DMS53 treated with DMSO at 0.1 percent for 48 hours (cell line): ENCODE results near the gene BCAT1.

Experiments used
- DNase-seq: peaks from one replicate; lab custom pipeline; 2025; ENCODE audit not compliant: unreplicated experiment; lab: John Stamatoyannopoulos, UW

Gene BCAT1, protein sequence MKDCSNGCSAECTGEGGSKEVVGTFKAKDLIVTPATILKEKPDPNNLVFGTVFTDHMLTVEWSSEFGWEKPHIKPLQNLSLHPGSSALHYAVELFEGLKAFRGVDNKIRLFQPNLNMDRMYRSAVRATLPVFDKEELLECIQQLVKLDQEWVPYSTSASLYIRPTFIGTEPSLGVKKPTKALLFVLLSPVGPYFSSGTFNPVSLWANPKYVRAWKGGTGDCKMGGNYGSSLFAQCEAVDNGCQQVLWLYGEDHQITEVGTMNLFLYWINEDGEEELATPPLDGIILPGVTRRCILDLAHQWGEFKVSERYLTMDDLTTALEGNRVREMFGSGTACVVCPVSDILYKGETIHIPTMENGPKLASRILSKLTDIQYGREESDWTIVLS

DNA sequence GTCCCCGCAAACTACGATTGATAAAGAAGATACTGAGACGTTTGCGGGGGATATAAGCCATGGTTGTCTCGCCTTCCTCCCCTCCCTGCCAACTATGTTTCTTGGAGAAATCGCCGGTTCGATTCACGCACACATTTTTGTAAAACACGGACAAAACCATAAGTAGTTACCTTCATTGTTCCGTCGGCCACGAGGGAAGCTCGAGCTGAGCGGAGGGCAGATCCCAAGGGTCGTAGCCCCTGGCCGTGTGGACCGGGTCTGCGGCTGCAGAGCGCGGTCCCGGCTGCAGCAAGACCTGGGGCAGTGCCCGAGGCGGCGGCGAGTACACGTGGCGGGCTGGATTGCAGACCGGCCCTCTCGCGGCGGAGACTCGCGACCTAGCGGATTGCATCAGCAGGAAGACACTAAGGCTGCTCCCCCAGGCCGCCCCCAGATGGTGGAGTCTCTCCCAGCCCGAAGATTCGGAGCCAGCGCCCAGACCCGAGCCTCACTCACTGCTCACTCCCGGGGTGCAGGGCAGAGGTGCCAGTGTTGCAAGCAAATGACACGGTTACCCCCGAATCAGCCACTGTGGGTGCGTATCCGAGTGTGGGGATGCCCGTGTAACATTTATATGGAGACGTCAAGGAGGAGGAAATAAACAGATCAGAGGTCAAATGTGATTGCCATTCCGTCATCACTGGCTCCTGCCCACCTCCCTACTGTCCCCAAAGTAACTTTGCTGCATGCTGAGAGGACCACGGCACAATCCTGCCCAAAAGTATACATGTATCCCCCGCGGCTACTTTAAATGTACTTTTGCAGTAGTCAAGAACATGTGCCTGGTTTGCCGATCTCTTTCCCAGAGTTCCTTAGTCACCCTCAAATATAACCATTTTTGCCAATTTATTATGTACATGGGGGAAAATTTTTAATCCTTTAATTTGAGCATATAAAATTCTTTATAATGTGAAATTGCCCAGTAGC, at the start of gene BCAT1:
Gene BCAT1 (minus strand): TSS at position 345 of the 966 bp plus-strand sequence. CDS start 169 bp downstream, at position 176.
- peak; percentile 100 for DNase-seq

DNA sequence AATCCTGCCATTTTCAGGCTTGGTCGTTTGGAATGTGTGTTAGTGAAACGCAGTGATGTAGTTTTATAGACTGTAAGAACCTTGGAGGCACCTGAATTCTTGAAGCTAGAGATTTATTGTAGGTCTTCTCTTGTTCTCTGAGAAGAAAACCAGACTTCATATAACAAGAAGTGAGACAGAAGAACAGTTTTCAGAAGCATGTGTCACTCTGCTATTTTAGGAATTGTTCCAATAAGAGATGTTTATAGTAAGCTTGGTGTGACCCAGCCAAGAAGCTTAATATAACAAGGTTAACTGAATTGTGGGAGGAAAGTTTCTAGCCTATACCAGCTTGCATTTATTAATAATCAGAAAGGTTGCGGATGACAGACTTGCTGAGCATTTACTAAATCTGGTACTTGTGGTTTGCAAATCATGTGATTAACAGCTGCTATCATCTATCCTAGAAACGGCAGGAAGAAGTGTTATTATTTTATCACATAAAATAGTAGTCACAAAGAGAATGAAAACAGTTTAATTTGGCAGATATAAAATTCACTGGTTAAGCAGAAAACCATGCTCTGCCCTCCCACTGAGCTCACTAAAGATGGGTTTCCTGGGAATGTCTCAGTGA, 49.2 kb upstream of the BCAT1 start:
- no peak for DNase-seq

DNA sequence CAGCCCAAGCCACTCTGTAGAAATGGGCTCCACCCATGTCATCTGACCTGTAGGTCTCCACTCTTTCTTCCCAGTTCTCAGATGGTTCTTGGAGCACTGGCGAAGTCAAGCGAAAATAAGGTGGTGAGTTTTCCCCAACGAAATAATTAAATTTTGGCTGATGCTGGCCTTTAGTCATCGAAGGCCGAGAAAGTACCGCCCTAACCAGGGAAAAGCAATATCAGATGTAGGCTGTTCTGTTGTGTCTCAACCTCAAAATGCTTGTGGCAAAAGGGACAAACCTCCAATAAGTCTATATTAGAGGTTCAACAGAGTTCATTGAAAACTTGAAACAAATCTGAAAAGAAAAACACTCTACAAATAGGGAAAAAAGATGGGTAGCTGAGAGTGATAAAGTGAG, 48.6 kb upstream of the BCAT1 start:
- DNase-seq, result no peak

DNA sequence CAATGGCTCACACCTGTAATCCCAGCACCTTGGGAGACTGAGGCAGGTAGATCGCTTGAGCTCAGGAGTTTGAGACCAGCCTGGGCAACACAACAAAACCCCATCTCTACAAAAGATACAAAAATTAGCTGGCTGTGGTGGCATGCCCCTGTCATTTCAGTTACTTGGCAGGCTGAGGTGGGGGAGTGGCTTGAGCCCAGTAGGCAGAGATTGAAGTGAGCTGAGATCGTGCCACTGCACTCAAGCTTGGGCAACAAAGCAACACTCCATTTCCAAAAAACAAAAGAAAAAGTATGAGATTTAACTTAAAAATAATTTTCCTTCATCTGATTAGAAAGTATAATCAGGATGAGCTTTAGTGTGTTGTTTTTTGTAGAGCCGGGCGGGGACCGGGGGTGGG, 47.9 kb upstream of the BCAT1 start:
- DNase-seq, result no peak

DNA sequence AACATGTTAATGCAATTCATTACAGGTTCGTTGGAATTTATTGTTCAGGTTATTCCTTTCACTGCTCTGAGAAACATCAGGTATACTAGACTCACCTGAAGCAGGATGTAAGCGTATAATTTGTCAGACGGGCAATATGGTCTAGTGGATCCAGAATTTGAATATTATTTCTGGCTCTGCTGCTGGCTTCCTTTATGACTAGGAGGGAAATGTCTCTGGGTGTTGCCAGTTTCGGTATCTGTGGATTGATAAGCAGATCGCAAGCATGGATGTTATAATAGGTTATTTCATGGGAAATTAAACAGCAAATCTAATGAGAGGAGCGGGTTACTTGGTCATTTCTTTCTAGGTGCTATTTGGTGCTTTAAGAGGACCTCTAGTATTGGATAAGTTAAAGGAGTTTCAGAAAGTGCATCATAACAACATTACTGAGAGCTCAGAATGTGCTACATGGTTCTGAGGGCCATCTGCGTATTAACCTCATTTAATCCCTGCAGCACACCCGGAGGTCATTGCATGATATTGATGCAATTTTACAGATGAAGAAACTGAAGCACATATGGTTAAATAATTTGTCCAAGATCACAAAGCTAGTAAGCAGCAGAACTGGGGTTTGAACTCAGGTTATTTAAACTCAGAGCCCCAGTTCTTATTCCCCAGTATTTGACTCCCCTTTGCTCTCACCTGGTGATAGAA, 47.3 kb upstream of the BCAT1 start:
- no peak for DNase-seq

DNA sequence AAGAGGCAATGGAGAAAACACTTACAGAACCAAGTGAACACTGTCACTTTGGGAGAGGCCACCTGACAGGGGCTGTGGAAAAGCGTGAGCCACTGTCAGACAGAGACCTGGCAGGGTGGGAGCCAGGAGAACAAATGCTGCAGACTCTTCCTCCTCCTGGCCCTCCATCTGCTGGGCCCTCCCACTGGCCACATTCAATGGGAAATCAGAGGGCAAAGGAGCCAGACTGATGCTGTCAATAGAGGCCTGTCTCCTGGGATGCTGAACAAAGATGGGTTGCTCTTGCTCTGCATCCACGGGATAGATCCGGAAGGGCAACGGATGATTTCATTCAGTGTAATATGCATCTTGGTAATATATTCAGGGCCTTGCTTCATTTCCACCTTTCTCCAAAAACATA, 44.9 kb upstream of the BCAT1 start:
- DNase-seq, result no peak

DNA sequence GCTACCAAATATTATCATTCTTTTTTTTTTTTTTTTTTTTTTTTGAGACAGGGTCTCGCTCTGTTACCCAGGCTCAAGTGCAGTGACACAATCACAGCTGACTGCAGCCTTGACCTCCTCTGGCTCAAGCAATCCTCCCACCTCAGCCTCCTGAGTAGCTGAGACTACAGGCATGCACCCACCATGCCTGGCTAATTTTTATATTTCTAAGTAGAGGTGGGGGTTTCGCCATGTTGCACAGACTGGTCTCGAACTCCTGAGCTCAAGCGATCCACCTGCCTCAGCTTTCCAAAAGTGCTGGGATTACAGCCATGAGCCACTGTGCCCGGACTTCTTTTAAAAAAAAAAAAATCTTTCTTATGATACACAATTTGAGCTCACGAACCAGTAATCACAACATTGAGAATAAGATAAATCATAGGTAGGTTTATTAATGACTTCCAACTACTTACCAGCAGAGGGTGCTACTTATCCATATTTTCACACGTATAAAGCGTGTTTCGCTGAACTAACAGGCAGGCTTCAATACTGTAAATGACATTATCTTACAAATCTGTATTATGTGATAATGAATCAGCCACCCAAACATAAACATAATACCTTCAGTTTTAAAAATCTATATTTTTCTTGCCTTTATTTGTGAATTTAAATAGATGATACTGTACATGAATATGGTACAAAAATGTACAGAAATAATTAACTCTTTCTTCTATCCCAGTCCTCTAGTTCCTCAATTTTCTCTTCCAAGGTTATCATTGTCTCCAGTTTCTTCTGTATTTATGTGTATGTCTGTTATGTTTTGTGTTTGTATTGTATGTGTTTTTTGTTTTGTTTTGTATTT, 42.5 kb upstream of the BCAT1 start:
- peak; percentile 100 for DNase-seq

DNA sequence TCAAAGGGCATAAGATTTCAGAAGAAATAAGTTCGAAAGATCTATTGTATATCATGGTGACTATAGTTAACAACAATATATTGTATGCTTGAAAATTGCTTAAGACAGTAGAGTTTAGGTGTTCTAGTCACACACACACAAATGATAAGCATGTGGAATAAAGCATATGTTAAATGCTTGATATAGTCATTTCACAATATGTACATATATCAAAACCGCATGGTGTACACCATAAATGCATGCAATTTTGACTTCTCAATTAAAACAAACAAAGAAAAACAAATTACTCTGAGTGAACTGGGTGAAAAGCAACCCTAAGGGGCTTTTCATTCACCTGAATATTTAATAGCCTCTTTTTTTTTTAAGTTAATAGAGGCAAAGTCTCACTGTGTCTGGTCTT, 40.3 kb upstream of the BCAT1 start:
- no peak for DNase-seq

DNA sequence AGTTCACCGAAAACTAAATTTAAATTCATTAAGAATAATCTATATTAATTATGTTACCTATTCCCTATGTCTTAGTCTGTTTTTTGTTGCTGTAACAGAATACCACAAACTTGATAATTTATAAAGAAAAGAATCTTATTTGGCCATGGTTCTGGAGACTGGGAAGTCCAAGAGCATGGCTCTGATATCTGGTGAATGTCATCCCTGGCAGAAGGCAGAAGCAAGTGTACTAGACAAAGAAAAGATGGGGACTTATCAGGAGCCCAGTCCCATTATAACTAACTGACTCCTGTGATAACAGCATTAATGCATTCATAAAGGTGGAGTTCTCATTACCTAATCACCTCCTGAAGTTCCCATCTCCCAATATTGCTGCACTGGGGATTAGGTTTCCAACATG, 33.3 kb upstream of the BCAT1 start:
- DNase-seq, result no peak

DNA sequence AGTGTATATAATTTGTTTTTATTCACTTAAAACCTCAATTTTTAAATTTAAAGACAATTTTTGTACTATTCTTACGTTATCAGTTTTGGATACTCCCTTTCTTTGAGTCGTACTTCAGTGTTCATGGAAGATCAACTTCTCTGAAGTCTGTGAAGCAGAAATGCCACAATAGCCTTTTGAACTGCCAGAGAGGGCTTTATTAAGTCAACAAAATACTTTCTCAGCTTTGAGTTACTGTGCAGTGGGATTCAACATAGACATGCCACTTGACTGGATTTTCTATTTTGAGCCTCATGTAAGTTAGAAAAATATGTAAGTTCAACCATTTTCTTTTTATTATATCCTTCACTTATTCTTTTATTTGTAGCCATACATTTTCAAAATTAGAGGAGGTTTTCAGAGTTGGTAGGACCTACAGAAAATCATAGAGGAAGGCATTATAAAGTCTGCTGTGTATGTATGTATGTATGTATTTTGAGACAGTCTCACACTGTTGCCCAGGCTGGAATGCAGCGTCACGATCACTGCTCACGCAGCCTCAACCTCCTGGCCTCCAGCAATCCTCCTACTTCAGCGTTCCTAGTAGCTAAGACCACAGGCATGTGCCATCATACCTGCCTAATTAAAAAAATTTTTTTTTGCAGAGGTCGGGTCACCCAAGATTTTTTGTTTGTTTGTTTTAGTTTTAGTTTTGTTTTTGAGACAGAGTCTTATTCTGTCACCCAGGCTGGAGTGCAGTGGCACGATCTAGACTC, 31.3 kb upstream of the BCAT1 start:
- no peak for DNase-seq

DNA sequence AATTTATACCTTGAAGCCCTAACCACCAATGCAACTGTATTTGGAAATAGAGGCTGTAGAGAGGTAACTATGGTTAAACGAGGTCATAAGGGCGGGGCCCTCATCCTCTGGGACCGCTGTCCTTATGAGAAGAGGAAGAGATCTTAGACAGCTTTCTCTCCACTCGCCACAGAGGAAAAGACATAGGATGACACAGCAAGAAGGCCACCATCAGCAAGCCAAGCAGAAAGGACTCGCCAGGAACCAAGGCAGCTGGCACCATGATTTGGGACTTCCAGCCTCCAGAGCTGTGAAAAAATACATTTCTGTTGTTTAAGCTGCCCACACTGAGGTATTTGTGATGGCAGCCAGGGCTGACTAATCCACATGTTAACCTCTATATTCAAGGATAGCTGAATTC, 30.4 kb upstream of the BCAT1 start:
- no peak for DNase-seq

DNA sequence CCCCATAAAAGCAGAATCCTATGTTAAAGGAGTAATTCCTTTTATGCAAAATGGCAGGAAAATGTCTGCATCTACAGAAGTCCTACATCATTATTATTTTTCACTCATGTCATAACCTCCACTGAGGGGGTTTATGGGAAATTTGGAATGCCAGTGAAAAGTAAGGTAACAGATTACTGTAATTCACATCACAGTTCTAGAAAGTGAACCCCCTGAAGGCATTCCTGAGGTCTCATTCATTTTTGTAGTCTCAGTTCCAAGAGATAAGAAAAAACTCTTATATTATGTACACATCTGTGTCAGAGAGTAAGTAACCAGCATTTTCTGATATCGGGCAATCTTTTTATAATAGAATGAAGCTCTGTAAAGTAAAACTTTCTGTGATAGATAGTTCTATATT, 28.8 kb upstream of the BCAT1 start:
- DNase-seq, result no peak

DNA sequence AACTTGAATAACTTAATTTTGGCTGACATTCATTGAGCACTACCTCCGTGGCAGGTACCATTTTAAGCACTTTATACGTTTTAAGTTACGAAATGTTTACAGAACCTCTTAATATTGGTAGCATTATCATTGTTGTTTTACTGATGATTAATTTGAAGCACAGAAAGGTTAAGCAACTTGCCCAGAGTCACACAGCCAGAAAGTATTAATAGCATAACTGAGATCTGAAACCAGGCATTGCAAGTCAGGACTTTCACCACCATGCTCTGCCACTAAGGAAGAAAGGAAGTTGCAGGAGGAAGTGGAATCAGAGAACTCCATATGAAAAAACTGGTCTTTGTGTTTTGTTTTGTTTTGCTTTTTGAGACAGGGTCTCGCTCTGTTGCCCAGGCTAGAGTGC, 28.2 kb upstream of the BCAT1 start:
- DNase-seq, result no peak

DNA sequence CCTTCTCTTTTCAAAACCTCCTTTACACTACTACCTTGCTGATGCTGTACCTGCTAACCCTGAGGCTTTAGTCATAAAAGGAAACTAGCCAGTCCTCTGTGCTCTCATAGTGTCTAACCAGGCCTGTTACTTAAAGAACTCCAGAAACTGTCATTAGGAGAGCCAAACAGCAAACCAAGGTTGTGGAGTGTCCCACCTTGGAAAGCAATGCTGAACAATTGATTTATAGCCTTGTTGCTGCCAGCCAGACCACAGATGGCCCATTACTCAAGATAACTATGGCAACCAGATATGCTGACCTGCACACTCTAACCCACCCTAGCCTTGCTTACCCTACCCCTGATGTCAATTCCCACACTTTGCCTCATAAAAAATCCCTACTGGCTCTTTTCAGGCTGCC, 26.5 kb upstream of the BCAT1 start:
- DNase-seq, result no peak

DNA sequence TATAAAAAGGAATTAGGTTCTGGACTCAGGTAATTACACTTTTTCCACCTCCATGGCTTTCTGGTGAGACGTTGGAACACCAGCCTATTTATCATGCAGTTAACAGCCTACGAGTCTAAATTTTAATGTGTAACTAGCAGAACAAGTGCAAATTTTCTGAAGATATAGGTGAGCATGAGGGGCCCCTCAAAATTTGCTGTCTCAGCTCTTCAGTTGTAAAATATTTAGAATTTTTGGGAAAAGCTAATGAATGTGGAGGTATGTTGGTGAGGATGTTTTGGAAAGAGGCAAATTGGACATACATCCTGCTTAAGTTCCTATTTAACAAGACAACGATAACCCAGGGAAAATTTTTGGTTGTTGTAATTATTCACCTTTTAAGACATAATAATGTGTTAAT, 25.3 kb upstream of the BCAT1 start:
- no peak for DNase-seq

DNA sequence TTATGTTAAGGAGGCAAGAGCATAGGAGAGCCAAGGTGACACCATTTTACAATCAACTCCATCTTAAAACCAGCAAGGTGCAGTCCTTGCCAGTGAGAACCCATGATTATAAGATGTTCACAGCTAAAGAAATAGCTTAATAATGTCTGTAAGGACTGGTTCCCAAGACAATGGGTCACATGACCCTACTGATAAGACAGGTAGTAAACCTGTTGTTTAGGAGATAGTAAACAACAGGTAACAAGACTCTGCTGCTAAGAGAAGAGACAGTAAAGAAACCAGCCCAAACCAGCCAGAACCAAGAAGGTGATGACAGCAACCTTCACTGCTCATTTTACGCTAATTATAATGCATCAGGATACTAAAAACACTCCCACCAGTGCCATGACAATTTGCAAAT, 23.2 kb upstream of the BCAT1 start:
- DNase-seq, result no peak

DNA sequence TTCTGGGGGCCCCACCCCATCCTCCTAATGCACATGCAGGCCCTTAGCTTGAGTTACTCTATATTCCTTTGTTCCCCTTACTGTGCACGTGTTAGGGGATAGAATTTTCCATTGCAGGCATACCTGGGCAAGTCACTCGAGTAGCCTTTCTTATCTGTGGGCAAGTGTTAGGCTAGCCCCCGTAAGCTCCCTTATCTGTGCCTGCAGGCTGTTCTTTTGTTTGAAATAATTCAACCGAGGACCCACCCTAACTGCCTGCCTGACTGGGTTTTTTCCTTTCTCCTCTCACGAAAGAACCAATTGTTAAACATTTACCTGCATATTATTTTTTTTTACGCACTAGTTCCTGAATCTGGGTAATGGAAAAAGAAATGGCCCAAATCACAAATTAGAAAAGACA, 21.3 kb upstream of the BCAT1 start:
- DNase-seq, result no peak

DNA sequence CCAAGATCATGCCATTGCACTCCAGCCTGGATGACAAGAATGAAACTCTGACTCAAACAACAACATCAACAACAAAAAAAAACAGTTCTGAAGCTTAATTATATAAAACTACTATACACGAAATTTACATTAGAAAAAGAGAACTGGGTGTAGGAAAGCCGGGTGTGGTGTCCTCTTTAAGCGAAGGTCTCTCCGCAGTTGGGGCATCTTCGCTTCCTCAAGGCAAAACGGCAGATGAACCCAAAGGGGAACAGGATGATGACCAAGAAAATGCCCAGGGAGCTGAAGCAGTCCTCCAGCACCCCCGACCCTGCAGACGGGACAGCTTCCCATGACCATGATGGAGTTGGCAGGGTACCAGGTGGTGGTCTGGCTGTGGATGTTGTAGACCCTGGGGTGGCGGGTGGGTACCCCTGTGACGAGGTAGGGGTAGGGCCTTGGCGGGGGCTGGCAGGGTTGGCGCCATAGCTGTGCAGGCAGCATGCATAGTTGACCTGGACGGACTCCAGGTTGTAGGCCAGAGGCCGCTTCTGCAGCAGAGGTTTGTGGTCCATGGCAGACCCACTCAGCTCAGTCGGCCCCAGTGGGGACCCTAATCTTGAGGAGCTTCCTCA, 18.2 kb upstream of the BCAT1 start:
- no peak for DNase-seq

DNA sequence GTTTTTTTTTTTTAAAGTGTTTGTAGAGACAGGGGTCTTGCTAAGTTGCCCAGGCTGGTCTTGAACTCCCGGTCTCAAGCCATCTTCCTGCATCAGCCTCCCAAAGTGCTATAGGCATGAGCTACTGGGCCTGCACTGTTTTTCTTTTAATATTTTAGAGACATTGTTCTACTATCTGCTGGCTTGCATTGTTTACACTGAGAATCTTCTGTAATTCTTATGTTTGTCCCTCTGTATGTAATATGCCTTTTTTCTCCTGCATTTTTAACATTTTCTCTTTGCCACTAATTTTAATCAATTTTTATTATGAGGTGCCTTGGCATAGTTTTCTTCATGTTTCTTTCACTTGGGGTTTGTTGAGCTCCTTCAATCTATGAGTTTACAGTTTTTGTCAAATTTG, 15.4 kb upstream of the BCAT1 start:
- no peak for DNase-seq
